ENCODE data around the gene EGFR.

The EGFR gene

DNA sequence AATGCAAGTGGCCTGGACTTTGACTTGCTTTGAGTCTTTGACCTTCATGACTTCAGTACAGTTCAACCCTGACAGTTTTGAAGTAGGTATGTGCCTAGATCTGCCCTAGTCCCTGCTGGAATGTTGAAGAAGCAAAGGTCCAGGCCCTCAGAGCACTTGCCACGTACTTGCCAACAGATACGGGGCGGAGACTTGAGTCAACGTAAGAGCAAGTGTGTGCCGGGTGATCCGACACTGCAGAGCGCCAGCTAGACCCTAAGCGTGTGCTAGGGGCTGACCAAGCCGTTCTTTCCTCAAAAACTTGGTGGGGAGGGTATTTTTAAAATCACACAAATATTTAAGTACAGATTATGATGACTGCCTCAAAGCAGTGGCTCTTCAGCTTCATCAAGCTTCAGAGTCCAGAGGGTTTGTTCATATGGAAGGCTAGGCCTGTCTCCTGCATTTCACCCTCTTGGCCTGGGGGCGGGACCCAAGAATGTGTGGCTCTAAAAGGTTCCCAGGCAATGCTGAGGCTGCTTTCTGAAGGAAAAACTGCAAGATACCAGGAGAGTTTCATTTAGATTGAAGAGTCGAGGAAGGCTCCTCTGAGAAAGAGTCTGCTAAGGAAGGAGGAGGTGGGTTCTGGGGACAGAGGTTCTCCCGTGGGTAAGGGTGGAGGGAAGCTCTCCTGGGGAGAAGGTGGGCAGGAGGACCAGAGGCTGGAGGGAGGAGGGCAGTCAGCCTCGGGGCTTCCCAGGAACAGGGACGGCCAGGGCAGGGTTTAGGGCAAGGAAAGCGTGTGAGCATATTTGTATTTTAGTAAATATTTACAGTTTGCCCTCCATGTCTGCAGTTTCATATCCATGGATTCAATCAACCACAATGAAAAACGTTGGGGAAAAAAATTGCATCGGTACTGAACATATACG lies 160.3 kb downstream of the EGFR start:
- in situ Hi-C loops (cut with MboI; ENCODE audit: low pct_unique_long_range_greater_than_20kb, low sequenced_read_pairs, unreplicated experiment), result no loop called here
- TF ChIP-seq, protein P1, sequence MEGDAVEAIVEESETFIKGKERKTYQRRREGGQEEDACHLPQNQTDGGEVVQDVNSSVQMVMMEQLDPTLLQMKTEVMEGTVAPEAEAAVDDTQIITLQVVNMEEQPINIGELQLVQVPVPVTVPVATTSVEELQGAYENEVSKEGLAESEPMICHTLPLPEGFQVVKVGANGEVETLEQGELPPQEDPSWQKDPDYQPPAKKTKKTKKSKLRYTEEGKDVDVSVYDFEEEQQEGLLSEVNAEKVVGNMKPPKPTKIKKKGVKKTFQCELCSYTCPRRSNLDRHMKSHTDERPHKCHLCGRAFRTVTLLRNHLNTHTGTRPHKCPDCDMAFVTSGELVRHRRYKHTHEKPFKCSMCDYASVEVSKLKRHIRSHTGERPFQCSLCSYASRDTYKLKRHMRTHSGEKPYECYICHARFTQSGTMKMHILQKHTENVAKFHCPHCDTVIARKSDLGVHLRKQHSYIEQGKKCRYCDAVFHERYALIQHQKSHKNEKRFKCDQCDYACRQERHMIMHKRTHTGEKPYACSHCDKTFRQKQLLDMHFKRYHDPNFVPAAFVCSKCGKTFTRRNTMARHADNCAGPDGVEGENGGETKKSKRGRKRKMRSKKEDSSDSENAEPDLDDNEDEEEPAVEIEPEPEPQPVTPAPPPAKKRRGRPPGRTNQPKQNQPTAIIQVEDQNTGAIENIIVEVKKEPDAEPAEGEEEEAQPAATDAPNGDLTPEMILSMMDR (IDR thresholded peaks at IDR 0.05; ENCODE audit: extremely low read depth, insufficient read depth, missing control alignments), result no peak
- no peak for DNase-seq (ENCODE audit: low spot score)

DNA sequence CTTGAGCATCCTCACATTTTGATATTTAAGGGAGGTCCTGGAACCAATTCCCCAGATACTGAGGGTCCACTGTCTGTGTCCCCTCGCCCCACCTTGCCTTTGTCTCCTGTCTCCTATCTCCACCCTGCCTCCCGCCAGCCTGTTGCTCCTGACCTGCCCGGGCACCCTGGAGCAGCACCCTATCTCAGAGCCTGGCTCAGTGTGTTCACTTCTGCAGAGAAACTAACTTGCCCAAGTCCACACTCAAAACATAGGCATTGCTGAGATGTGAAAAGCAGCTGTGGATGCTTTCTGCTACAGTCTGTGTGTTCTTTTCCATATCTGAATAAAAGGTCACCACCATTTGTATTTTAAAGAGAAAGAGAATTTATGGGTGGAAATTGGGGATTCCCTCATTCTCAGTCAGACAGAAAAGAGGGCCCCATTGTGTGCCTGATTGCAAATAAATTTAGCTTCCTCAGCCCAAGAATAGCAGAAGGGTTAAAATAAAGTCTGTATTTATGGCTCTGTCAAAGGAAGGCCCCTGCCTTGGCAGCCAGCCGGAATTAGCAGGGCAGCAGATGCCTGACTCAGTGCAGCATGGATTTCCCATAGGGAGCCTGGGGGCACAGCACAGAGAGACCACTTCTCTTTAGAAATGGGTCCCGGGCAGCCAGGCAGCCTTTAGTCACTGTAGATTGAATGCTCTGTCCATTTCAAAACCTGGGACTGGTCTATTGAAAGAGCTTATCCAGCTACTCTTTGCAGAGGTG lies 161.3 kb downstream of the EGFR start:
- TF ChIP-seq, protein P1 (IDR thresholded peaks at IDR 0.05; ENCODE audit: extremely low read depth, insufficient read depth, missing control alignments), result no peak
- in situ Hi-C loops (cut with MboI; ENCODE audit: low pct_unique_long_range_greater_than_20kb, low sequenced_read_pairs, unreplicated experiment), result no loop called here
- DNase-seq (ENCODE audit: low spot score), result no peak

DNA sequence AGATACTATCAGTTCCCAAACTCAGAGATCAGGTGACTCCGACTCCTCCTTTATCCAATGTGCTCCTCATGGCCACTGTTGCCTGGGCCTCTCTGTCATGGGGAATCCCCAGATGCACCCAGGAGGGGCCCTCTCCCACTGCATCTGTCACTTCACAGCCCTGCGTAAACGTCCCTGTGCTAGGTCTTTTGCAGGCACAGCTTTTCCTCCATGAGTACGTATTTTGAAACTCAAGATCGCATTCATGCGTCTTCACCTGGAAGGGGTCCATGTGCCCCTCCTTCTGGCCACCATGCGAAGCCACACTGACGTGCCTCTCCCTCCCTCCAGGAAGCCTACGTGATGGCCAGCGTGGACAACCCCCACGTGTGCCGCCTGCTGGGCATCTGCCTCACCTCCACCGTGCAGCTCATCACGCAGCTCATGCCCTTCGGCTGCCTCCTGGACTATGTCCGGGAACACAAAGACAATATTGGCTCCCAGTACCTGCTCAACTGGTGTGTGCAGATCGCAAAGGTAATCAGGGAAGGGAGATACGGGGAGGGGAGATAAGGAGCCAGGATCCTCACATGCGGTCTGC lies 162.2 kb downstream of the EGFR start:
- DNase-seq (ENCODE audit: low spot score), result no peak
- TF ChIP-seq, protein P1 (IDR thresholded peaks at IDR 0.05; ENCODE audit: extremely low read depth, insufficient read depth, missing control alignments), result no peak
- in situ Hi-C loops (cut with MboI; ENCODE audit: low pct_unique_long_range_greater_than_20kb, low sequenced_read_pairs, unreplicated experiment), result no loop called here

DNA sequence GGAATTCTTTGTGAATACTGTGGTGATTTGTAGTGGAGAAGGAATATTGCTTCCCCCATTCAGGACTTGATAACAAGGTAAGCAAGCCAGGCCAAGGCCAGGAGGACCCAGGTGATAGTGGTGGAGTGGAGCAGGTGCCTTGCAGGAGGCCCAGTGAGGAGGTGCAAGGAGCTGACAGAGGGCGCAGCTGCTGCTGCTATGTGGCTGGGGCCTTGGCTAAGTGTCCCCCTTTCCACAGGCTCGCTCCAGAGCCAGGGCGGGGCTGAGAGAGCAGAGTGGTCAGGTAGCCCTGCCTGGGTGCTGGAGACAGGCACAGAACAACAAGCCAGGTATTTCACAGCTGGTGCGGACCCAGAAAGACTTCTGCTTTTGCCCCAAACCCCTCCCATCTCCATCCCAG lies 162.9 kb downstream of the EGFR start:
- in situ Hi-C loops (cut with MboI; ENCODE audit: low pct_unique_long_range_greater_than_20kb, low sequenced_read_pairs, unreplicated experiment), result no loop called here
- TF ChIP-seq, protein P1 (IDR thresholded peaks at IDR 0.05; ENCODE audit: extremely low read depth, insufficient read depth, missing control alignments), result no peak
- DNase-seq (ENCODE audit: low spot score), result no peak

DNA sequence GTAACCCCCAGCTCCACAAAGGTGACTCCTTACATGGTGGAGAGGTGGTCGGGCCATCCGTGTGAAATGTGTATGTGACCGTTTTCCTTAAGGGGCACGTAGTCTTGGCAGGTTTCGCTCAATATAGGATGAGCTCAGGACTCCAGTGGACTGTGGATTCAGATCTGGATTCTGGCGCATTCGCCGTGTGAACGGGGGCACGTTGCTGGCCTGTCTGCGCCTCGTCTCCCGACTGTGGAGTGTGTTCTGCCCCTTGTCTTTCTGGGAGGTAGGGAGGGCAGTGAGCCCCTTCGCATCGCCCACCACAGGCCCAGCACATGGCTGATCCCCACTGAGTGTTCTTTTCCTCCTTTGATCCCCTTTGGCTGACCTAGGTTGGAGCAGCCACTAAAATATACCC lies 165.1 kb downstream of the EGFR start:
- TF ChIP-seq, protein P1 (IDR thresholded peaks at IDR 0.05; ENCODE audit: extremely low read depth, insufficient read depth, missing control alignments), result no peak
- in situ Hi-C loops (cut with MboI; ENCODE audit: low pct_unique_long_range_greater_than_20kb, low sequenced_read_pairs, unreplicated experiment), result no loop called here
- DNase-seq (ENCODE audit: low spot score), result no peak

DNA sequence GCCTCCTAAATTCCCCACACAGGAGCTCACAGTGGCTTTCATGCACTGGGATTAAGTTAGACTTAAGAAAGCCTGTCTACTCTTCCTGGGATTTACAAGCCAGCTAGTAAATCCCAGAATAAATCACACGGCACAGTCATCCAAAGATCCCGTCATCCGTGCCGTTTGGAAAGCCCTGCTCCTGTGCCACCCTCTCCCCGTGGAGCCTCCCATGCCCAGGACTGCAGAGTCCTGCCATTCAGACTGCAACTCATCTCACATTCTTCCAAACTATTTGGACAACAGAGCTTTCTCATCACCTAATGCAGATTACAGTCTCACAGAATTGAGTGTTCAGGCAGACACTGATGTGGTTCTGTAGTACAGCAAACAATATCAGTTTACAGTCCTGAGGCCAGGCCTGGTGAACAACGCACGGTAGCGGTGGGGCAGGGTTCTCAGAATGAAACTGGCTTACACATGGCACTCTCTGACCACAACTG lies 166.5 kb downstream of the EGFR start:
- in situ Hi-C loops (cut with MboI; ENCODE audit: low pct_unique_long_range_greater_than_20kb, low sequenced_read_pairs, unreplicated experiment), result no loop called here
- no peak for DNase-seq (ENCODE audit: low spot score)
- TF ChIP-seq, protein P1 (IDR thresholded peaks at IDR 0.05; ENCODE audit: extremely low read depth, insufficient read depth, missing control alignments), result no peak
